Heart left ventricle (tissue), 16 donors: ENCODE measurements around the gene NMBR. TPM values are rescaled to one million over a fixed set of nuclear protein-coding genes. Genes with fewer than 3 reads are reported as not detected.

Experiments
- ATAC-seq, 4 donors: fragments of 200-7000 bp; cut with Tn5 transposase; one replicate each; pipeline ENCODE4 v1.9.1; 2020 to 2022; ENCODE audit warnings: moderate library complexity in 4 of 4, mild to moderate bottlenecking in 3 of 4, moderate number of reproducible peaks in 1 of 4
- DNase-seq, 5 donors: peaks; one replicate each; pipeline ENCODE4 v3.0.0-alpha.2; 2020
- H3K27ac ChIP-seq, 12 donors: fragments of 200-600 bp; sonication (generic) in 4 of 12; one replicate each; pipeline versions ENCODE4 v1.5.0 to v1.8.0; 2016 to 2022; ENCODE audit warnings: mild to moderate bottlenecking in 2 of 12
- H3K27me3 ChIP-seq, 9 donors: fragments of 200-600 bp; sonication (generic) in 2 of 9; one replicate each; pipeline versions ENCODE4 v1.5.1 to v1.8.0; 2016 to 2022; ENCODE audit warnings: mild to moderate bottlenecking in 3 of 9
- H3K36me3 ChIP-seq, 9 donors: fragments of 200-600 bp; sonication (generic) in 2 of 9; one replicate each; pipeline versions ENCODE4 v1.5.0 to v1.8.0; 2018 to 2022; ENCODE audit warnings: mild to moderate bottlenecking in 2 of 9
- H3K4me1 ChIP-seq, 12 donors: fragments of 200-600 bp; sonication (generic) in 4 of 12; one replicate each; pipeline versions ENCODE4 v1.5.0 to v1.8.0; 2016 to 2022; ENCODE audit warnings: mild to moderate bottlenecking in 3 of 12
- H3K4me3 ChIP-seq, 12 donors: fragments of 200-600 bp; sonication (generic) in 4 of 12; one replicate each; pipeline versions ENCODE4 v1.5.0 to v1.8.0; 2017 to 2022; ENCODE audit warnings: mild to moderate bottlenecking in 9 of 12, moderate library complexity in 4 of 12
- H3K9me3 ChIP-seq, 12 donors: fragments of 200-600 bp; sonication (generic) in 4 of 12; one replicate each; pipeline versions ENCODE4 v1.5.0 to v1.8.0; 2016 to 2022; ENCODE audit warnings: mild to moderate bottlenecking in 1 of 12
- POLR2A ChIP-seq, 2 donors: fragments of 450-650 bp; IDR thresholded peaks; one replicate each; pipeline ENCODE4 v1.6.1; 2017; ENCODE audit warnings: antibody characterized with exemption in 2 of 2, mild to moderate bottlenecking in 2 of 2, moderate library complexity in 2 of 2
- WGBS, 4 donors: extraction: QIAGEN DNeasy Blood & Tissue Kit in 2 of 4; methylation state at CpG; one replicate each; pipeline versions ENCODE4 v1.1.5 to v1.1.7; 2013 to 2018; 5-methylcytosine and 5-hydroxymethylcytosine counted together
- intact Hi-C, 10 donors: fragments of 100-400 bp; cut with DNase I; formaldehyde crosslinking; loops; one replicate each; pipeline versions ENCODE4 v1.11.1 to v1.14.2; 2022
- polyA plus RNA-seq, 2 donors: library from polyadenylated mRNA; stranded (reverse); fragments of 200-250 nt; gene quantifications; one replicate each; pipeline ENCODE4 v1.2.3, GENCODE V29; 2013
- total RNA-seq, 9 donors: library from RNA; depleted of rRNA in 2 of 9; stranded (reverse); fragments of >200 nt in 2 of 9; fragmentation: NEBNext Ultra II Directional in 3 of 9; extraction: Animal tissue kit (Norgen Biotek cat#: 25700) in 3 of 9; gene quantifications; one replicate each; pipeline versions ENCODE4 v1.1.0 to v1.2.4, GENCODE V29; 2016 to 2023
- TF ChIP-seq, protein P1 (sequence below), 12 donors: fragments of 200-600 bp; sonication (generic) in 4 of 12; IDR thresholded peaks; one replicate each; pipeline versions ENCODE4 v1.5.0 to v1.8.0; 2018 to 2022; ENCODE audit warnings: antibody characterized with exemption in 12 of 12, mild to moderate bottlenecking in 5 of 12
- donor health status: ischemic (EF 13 %, LVEDD 7.1; RV severe dilation, severe dysfunction).
- donor health status: healthy with polysubstance abuse.
- donor health status: DM: no; HTN: yes; CAD: no.
- donor health status: DM: no; HTN: no; CAD: no.
- donor health status: ischemic (EF 25% LVEDD 6.9; RV normal size, moderate dysfunction).
- donor health status: ischemic (EF 25% LVEDD 5.7; RV mildly dilated, moderate dysfunction).
- donor health status: healthy.
- donor health status: DM: yes; HTN: yes; CAD: no.
- donor health status: ischemic (EF 35%, LVEDD 5.7; RV mildly dilated, moderate dysfunction).
- donor health status: nonischemic (EF 11% LVEDD 7.7; RV severe dilation, severe dysfunction).
- donor health status: DM: yes; HTN: yes; CAD: no.
- donor health status: PGD.
- donor health status: ischemic (EF 29% LVEDD 5.4; RV normal size, mild dysfunction).
- donor health status: nonischemic (EF 23%, LVEDD 6.1; RV moderate dilation, normal function).

NMBR gene
- total and polyA plus RNA-seq, 11 donors: 0.67 TPM; not detected in 10

DNA sequence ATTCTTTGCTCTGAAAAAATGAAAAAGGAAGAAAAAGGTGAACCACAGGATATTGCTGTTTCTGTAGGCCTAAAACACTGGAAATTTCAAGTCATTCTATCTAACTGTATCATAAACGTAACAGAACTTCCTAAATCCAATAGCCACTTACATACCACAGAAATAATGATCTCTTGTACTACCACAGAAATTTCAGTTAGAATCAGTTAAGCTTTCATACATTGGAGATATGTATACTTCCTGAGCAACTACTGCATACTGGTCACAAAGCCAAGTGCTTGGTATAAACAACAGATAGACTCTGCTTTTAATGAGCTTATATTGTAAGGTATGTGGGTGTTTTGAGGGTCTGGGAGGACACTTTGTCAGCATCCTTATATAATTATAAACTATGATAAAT is 38.7 kb upstream of the NMBR start:
- no peak overlapping the region for H3K27ac ChIP-seq
- 92 to 96% (median 94%) methylated on average over 1 of the region's 1 CpG for WGBS, 4 donors
- DNase-seq (no peak), ATAC-seq (no peak)
- peaks cover 0 to 19% (median 9%) of the 10 kb centered on the region in 12 donors for H3K4me1 ChIP-seq
- H3K4me3 ChIP-seq: no peak overlapping the region
- peaks cover 0 to 18% (median 14%) of the 10 kb centered on the region in 9 donors for H3K36me3 ChIP-seq
- TF ChIP-seq, protein P1, sequence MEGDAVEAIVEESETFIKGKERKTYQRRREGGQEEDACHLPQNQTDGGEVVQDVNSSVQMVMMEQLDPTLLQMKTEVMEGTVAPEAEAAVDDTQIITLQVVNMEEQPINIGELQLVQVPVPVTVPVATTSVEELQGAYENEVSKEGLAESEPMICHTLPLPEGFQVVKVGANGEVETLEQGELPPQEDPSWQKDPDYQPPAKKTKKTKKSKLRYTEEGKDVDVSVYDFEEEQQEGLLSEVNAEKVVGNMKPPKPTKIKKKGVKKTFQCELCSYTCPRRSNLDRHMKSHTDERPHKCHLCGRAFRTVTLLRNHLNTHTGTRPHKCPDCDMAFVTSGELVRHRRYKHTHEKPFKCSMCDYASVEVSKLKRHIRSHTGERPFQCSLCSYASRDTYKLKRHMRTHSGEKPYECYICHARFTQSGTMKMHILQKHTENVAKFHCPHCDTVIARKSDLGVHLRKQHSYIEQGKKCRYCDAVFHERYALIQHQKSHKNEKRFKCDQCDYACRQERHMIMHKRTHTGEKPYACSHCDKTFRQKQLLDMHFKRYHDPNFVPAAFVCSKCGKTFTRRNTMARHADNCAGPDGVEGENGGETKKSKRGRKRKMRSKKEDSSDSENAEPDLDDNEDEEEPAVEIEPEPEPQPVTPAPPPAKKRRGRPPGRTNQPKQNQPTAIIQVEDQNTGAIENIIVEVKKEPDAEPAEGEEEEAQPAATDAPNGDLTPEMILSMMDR (IDR thresholded peaks at IDR 0.05): no peak
- no peak for TF ChIP-seq POLR2A (IDR thresholded peaks at IDR 0.05)
- intact Hi-C loops: loop anchor here in 1 of 10 donors (5.0 kb wide), 1 partner anchor 33 kb away; no protein-coding TSS in a partner anchor
- no peaks in the 10 kb centered on the region for H3K9me3 ChIP-seq
- no peaks in the 10 kb centered on the region for H3K27me3 ChIP-seq

DNA sequence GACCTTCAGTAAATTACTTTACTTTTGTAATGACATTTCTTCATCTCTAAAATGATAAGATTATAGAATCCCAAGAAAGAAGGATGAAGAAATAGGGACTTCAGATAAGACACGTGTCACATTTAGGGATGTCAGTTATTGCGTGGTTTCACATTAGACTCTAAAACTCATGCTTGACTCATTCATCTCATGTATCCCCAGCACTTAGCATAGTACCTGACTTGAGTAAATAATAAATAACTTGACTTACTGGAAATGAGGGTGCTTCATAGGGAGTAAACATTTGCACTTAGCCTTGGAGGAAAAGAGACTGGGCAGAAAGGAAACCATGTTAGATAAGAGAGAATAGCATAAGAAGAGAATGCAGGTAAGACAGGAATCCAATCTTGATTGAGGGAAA is 37.4 kb upstream of the NMBR start:
- peaks cover 0 to 5% (median under 1%) of the 10 kb centered on the region in 9 donors for H3K36me3 ChIP-seq
- H3K27me3 ChIP-seq: no peaks in the 10 kb centered on the region
- no peaks in the 10 kb centered on the region for H3K9me3 ChIP-seq
- ATAC-seq (no peak), DNase-seq (no peak)
- no peak overlapping the region for H3K4me3 ChIP-seq
- 90 to 93% (median 92%) methylated on average over 2 of the region's 2 CpGs for WGBS, 4 donors
- intact Hi-C loops: no loop called here
- no peak overlapping the region for H3K27ac ChIP-seq
- H3K4me1 ChIP-seq: peaks cover 0 to 19% (median 9%) of the 10 kb centered on the region in 12 donors
- TF ChIP-seq POLR2A (IDR thresholded peaks at IDR 0.05): no peak
- TF ChIP-seq, protein P1 (IDR thresholded peaks at IDR 0.05): no peak

DNA sequence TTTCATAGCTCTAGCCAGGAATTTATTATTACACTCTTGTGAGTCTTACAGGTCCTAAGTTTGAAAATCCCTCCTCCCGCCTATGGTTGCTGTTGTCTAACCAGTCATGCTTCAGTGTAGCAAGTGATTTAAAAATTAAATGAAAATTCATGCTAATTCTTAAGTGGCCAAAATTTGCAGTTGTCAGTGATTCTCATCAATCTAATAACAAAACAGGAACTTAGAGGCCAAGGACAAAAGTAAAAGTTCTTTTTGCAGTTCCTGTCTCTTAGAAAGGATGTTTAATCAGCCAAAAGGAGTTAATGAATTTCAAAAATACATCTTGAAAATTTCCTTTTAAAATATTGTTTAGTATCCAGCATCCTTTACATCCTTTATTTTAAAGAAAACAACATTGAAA is 36.4 kb upstream of the NMBR start:
- intact Hi-C loops: no loop called here
- 94 to 97% (median 96%) methylated on average over 1 of the region's 1 CpG for WGBS, 4 donors
- Histone ChIP-seq H3K27ac (no peak overlapping the region), H3K4me3 (no peak overlapping the region), H3K36me3 (peaks cover 0 to 4% (median 0%) of the 10 kb centered on the region in 9 donors), H3K4me1 (peaks cover 0 to 19% (median 9%) of the 10 kb centered on the region in 12 donors), H3K27me3 (no peaks in the 10 kb centered on the region), H3K9me3 (peaks cover 0 to 8% (median 1%) of the 10 kb centered on the region in 12 donors)
- no peak for TF ChIP-seq POLR2A (IDR thresholded peaks at IDR 0.05)
- TF ChIP-seq, protein P1 (IDR thresholded peaks at IDR 0.05): no peak
- DNase-seq (no peak), ATAC-seq (no peak)

DNA sequence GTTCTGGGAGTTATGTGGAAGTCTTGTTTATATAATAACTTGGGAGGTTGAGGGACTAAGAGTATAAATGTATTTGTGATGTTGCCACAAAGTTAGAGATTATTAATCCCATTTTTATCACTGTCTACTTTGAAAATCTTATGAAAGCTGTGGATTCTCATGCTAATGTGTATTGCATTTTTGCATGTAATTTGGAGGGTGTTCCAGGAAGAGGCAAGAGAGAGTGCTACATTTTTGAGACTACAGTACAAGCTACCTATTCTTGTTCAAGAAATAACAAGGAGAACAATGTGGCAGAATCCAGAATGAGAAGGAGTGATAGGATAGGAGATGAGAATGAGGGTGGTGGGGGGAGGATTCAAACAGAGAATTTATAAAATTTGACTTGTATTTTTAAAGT is 35.1 kb upstream of the NMBR start:
- Histone ChIP-seq H3K4me3 (no peak overlapping the region), H3K9me3 (peaks cover 0 to 21% (median 7%) of the 10 kb centered on the region in 12 donors), H3K4me1 (peaks cover 0 to 14% (median 3%) of the 10 kb centered on the region in 12 donors), H3K27me3 (no peaks in the 10 kb centered on the region), H3K27ac (no peak overlapping the region), H3K36me3 (peaks cover 0 to 17% (median 6%) of the 10 kb centered on the region in 9 donors)
- DNase-seq (no peak), ATAC-seq (no peak)
- intact Hi-C loops: no loop called here
- TF ChIP-seq, protein P1 (IDR thresholded peaks at IDR 0.05): no peak
- TF ChIP-seq POLR2A (IDR thresholded peaks at IDR 0.05): no peak
